Measurements from ENCODE around the gene CD101. TPM values are rescaled to one million over a fixed set of nuclear protein-coding genes. Genes with fewer than 3 reads are reported as not detected.

Gene CD101
- total RNA-seq, 2 experiments from 2014 or later, result 2.1 to 2.2 TPM

GRCh38 chr1:117007719-117008013 is 6.1 kb downstream of the CD101 start:
- DNase-seq (no peak), ATAC-seq (ENCODE audit: poor library complexity) (no peak)
- Mint-ChIP-seq H3K4me3 (peak overlapping the region; percentile 79), H3K4me1 (ENCODE audit: low read depth) (peaks cover 74% of the 10 kb centered on the region), H3K36me3 (ENCODE audit: low read depth) (peaks cover 6% of the 10 kb centered on the region), H3K27me3 (no peaks in the 10 kb centered on the region), H3K9me3 (peaks cover 3% of the 10 kb centered on the region), H3K27ac (peak overlapping the region; percentile 93)
- CTCF ChIA-PET, result interaction anchor here (0.6 kb wide), 2 partner anchors 12 to 366 kb away, joined by 3 to 4 read pairs; no protein-coding TSS in a partner anchor
- no peaks in the 10 kb centered on the region for H3K27me3 ChIP-seq (ENCODE audit: control insufficient read depth in 1 of 2, insufficient read depth in 2 of 2, low read length in 2 of 2)
- peaks cover 6% of the 10 kb centered on the region for H3K36me3 ChIP-seq (ENCODE audit: insufficient read depth, low read length)
- intact Hi-C loops (cut with DNase I, micrococcal nuclease), result loop anchor here in 1 of 2 experiments (2.0 kb wide), 2 partner anchors 41 to 75 kb away; no protein-coding TSS in a partner anchor
- TF ChIP-seq CTCF (IDR thresholded peaks at IDR 0.05), result no peak
- H3K4me3 ChIP-seq (ENCODE audit: low read length), result no peak overlapping the region
- POLR2A ChIA-PET, result interaction anchor here (0.7 to 3.2 kb wide), 3 partner anchors 12 to 130 kb away, joined by 3 to 20 read pairs (median 9); no protein-coding TSS in a partner anchor
- H3K9me3 ChIP-seq (ENCODE audit: control insufficient read depth in 1 of 2, insufficient read depth in 1 of 2, low read length in 2 of 2), result no peaks in the 10 kb centered on the region
- no peak overlapping the region for H3K27ac ChIP-seq (ENCODE audit: low read depth in 1 of 2, low read length in 2 of 2)
- H3K4me1 ChIP-seq (ENCODE audit: insufficient read depth, low read length), result peaks cover 38% of the 10 kb centered on the region

- ChIA-PET CTCF (no interaction called here), POLR2A (interaction anchor here (0.9 to 3.2 kb wide), 6 partner anchors 8 to 239 kb away, joined by 3 to 20 read pairs (median 8); partner anchors contain the start of genes CD101 and TTF2)
Observed at GRCh38 chr1:117008656-117009055, 7.1 kb downstream of the CD101 start.

GRCh38 chr1:117009132-117009531 is 7.6 kb downstream of the CD101 start:
- DNase-seq, result peak in 3 of 14 experiments; percentile 43 to 59 (median 45)
- peak; percentile 54 for ATAC-seq (ENCODE audit: poor library complexity)
- Mint-ChIP-seq H3K27ac (peak overlapping the region; percentile 93), H3K4me3 (peak overlapping the region; percentile 62), H3K4me1 (ENCODE audit: low read depth) (peaks cover 74% of the 10 kb centered on the region), H3K36me3 (ENCODE audit: low read depth) (peaks cover 6% of the 10 kb centered on the region), H3K9me3 (no peaks in the 10 kb centered on the region), H3K27me3 (no peaks in the 10 kb centered on the region)
- peaks cover 38% of the 10 kb centered on the region for H3K4me1 ChIP-seq (ENCODE audit: insufficient read depth, low read length)
- ChIA-PET POLR2A (interaction anchor here (0.9 to 3.2 kb wide), 6 partner anchors 8 to 239 kb away, joined by 3 to 20 read pairs (median 8); partner anchors contain the start of genes CD101 and TTF2), CTCF (no interaction called here)
- H3K36me3 ChIP-seq (ENCODE audit: insufficient read depth, low read length), result peaks cover 6% of the 10 kb centered on the region
- H3K27ac ChIP-seq (ENCODE audit: low read depth in 1 of 2, low read length in 2 of 2), result no peak overlapping the region
- no peaks in the 10 kb centered on the region for H3K27me3 ChIP-seq (ENCODE audit: control insufficient read depth in 1 of 2, insufficient read depth in 2 of 2, low read length in 2 of 2)
- H3K4me3 ChIP-seq (ENCODE audit: low read length), result no peak overlapping the region
- no peak for TF ChIP-seq CTCF (IDR thresholded peaks at IDR 0.05)
- intact Hi-C loops (cut with DNase I, micrococcal nuclease), result loop anchor here in 1 of 2 experiments (2.0 kb wide), 1 partner anchor 40 kb away; no protein-coding TSS in a partner anchor
- no peaks in the 10 kb centered on the region for H3K9me3 ChIP-seq (ENCODE audit: control insufficient read depth in 1 of 2, insufficient read depth in 1 of 2, low read length in 2 of 2)

More at GRCh38 chr1:117008656-117009055, 7.1 kb downstream of the CD101 start:
- Histone ChIP-seq H3K36me3 (ENCODE audit: insufficient read depth, low read length) (peaks cover 6% of the 10 kb centered on the region), H3K4me1 (ENCODE audit: insufficient read depth, low read length) (peaks cover 36% of the 10 kb centered on the region), H3K9me3 (ENCODE audit: control insufficient read depth in 1 of 2, insufficient read depth in 1 of 2, low read length in 2 of 2) (no peaks in the 10 kb centered on the region), H3K27me3 (ENCODE audit: control insufficient read depth in 1 of 2, insufficient read depth in 2 of 2, low read length in 2 of 2) (no peaks in the 10 kb centered on the region), H3K27ac (ENCODE audit: low read depth in 1 of 2, low read length in 2 of 2) (no peak overlapping the region), H3K4me3 (ENCODE audit: low read length) (no peak overlapping the region)
- no peak for DNase-seq
- Mint-ChIP-seq H3K27ac (peak overlapping the region; percentile 93), H3K27me3 (no peaks in the 10 kb centered on the region), H3K4me3 (peak overlapping the region; percentile 62), H3K9me3 (no peaks in the 10 kb centered on the region), H3K4me1 (ENCODE audit: low read depth) (peaks cover 71% of the 10 kb centered on the region), H3K36me3 (ENCODE audit: low read depth) (peaks cover 6% of the 10 kb centered on the region)
- no peak for ATAC-seq (ENCODE audit: poor library complexity)
- intact Hi-C loops (cut with DNase I, micrococcal nuclease), result loop anchor here in 1 of 2 experiments (2.0 kb wide), 1 partner anchor 40 kb away; no protein-coding TSS in a partner anchor
- TF ChIP-seq CTCF (IDR thresholded peaks at IDR 0.05), result no peak
